ENCODE measurements around the gene AMIGO1. TPM values are rescaled to one million over a fixed set of nuclear protein-coding genes. Genes with fewer than 3 reads are reported as not detected.
"Not testable (repeated sequence)": the region's sequence is repeated elsewhere in the genome, so short reads cannot be mapped to it uniquely, and the experiment has no call there.

The AMIGO1 gene
- total RNA-seq, 1 experiment from 2014 or later = 0.10 TPM

- no peak for TF ChIP-seq REST (IDR thresholded peaks at IDR 0.05; ENCODE audit: low read depth)
- TF ChIP-seq EZH2phosphoT487 (IDR thresholded peaks at IDR 0.05; ENCODE audit: borderline replicate concordance) = no peak
Observed at GRCh38 chr1:109475261-109475660, 34.3 kb downstream of the AMIGO1 start (continued).

- Histone ChIP-seq H3K4me3 (replicated peaks in 1 of 2; ENCODE audit: low read depth in 1 of 2, low read length in 2 of 2) (no peak overlapping the region), H3K9me2 (ENCODE audit: insufficient read depth) (no peaks in the 10 kb centered on the region), H4K20me1 (ENCODE audit: insufficient read depth) (no peaks in the 10 kb centered on the region), H2AFZ (ENCODE audit: low read depth, low read length, poor library complexity, severe bottlenecking) (no peak overlapping the region), H3K4me2 (ENCODE audit: low read length) (no peak overlapping the region), H3K9ac (ENCODE audit: low read length) (no peak overlapping the region), H3K27ac (ENCODE audit: low read depth, low read length) (no peak overlapping the region), H3K4me1 (ENCODE audit: control insufficient read depth in 1 of 2, insufficient read depth in 2 of 2, low read length in 2 of 2) (peaks cover 3 to 11% of the 10 kb centered on the region in 2 experiments; a peak in 3 of 4 replicates), H3K9me3 (ENCODE audit: control insufficient read depth in 1 of 2, insufficient read depth in 1 of 2, low read depth in 1 of 2, low read length in 2 of 2) (no peaks in the 10 kb centered on the region), H3K36me3 (ENCODE audit: control insufficient read depth in 1 of 2, insufficient read depth in 2 of 2, low read length in 2 of 2) (no peaks in the 10 kb centered on the region), H3K27me3 (ENCODE audit: insufficient read depth, low read length) (peaks cover 25% of the 10 kb centered on the region), H3K79me2 (ENCODE audit: insufficient read depth, low read length) (no peaks in the 10 kb centered on the region)
- intact Hi-C loops (cut with micrococcal nuclease) = no loop called here
- ATAC-seq = no peak
- BruUV-seq (replicated peaks) = no TSS peak
- ChIA-PET RAD21 (ENCODE audit: low non-redundant PET in 1 of 2, low total read pairs in 2 of 2, uncharacterized antibody in 2 of 2, unreplicated experiment in 2 of 2) (no interaction called here), CTCF (no interaction called here), POLR2A (no interaction called here)
- TF ChIP-seq EZH2 (IDR thresholded peaks at IDR 0.05) = no peak
- DNase-seq (ENCODE audit: low read depth, low spot score) = no peak
Observed at GRCh38 chr1:109474697-109475096, 34.8 kb downstream of the AMIGO1 start.

GRCh38 chr1:109473284-109474057, 36.1 kb downstream of the AMIGO1 start:
- H3K27ac ChIP-seq (ENCODE audit: low read depth, low read length); H3K79me2 ChIP-seq (ENCODE audit: insufficient read depth, low read length); H3K9me2 ChIP-seq (ENCODE audit: insufficient read depth); H3K4me2 ChIP-seq (ENCODE audit: low read length); intact Hi-C loops (cut with micrococcal nuclease); ATAC-seq; BruUV-seq (replicated peaks); H4K20me1 ChIP-seq (ENCODE audit: insufficient read depth); H3K4me3 ChIP-seq (replicated peaks in 1 of 2; ENCODE audit: low read depth in 1 of 2, low read length in 2 of 2); POLR2A ChIA-PET; H3K36me3 ChIP-seq (ENCODE audit: control insufficient read depth in 1 of 2, insufficient read depth in 2 of 2, low read length in 2 of 2); H2AFZ ChIP-seq (ENCODE audit: low read depth, low read length, poor library complexity, severe bottlenecking); H3K9me3 ChIP-seq (ENCODE audit: control insufficient read depth in 1 of 2, insufficient read depth in 1 of 2, low read depth in 1 of 2, low read length in 2 of 2); DNase-seq (ENCODE audit: low read depth, low spot score); H3K9ac ChIP-seq (ENCODE audit: low read length): not testable (repeated sequence)
- Histone ChIP-seq H3K4me1 (ENCODE audit: control insufficient read depth in 1 of 2, insufficient read depth in 2 of 2, low read length in 2 of 2) (peaks cover 3 to 11% of the 10 kb centered on the region in 2 experiments; a peak in 3 of 4 replicates), H3K27me3 (ENCODE audit: insufficient read depth, low read length) (peaks cover 34% of the 10 kb centered on the region)
- CTCF ChIA-PET = interaction anchor here (0.8 kb wide), 1 partner anchor 17 kb away, joined by 4 read pairs; no protein-coding TSS in a partner anchor
- RAD21 ChIA-PET (ENCODE audit: low non-redundant PET in 1 of 2, low total read pairs in 2 of 2, uncharacterized antibody in 2 of 2, unreplicated experiment in 2 of 2) = interaction anchor here in 1 of 2 experiments (0.7 kb wide), 1 partner anchor 10 kb away, joined by 4 read pairs; no protein-coding TSS in a partner anchor
